Measurements from ENCODE around the gene PCED1B. TPM values are rescaled to one million over a fixed set of nuclear protein-coding genes. Genes with fewer than 3 reads are reported as not detected.
"Not testable (repeated sequence)": the region's sequence is repeated elsewhere in the genome, so short reads cannot be mapped to it uniquely, and the experiment has no call there.

The PCED1B gene
- total RNA-seq, 2 experiments from 2014 or later = 117 to 119 TPM

GRCh38 chr12:47276621-47277309 is 197.3 kb downstream of the PCED1B start:
- H3K4me3 Mint-ChIP-seq = peak overlapping the region; percentile 51
- peaks cover 86% of the 10 kb centered on the region for H3K4me1 Mint-ChIP-seq (ENCODE audit: low read depth)
- ATAC-seq = peak; percentile 83
- peak overlapping the region; percentile 96 for H3K27ac Mint-ChIP-seq
- no peak for TF ChIP-seq CTCF (IDR thresholded peaks at IDR 0.05)
- no peaks in the 10 kb centered on the region for H3K27me3 Mint-ChIP-seq
- POLR2A ChIA-PET = interaction anchor here (0.6 to 1.3 kb wide), 6 partner anchors 25 to 825 kb away, joined by 3 to 6 read pairs (median 4); no protein-coding TSS in a partner anchor
- H3K36me3 Mint-ChIP-seq (ENCODE audit: low read depth) = peaks cover 10% of the 10 kb centered on the region
- peaks cover 5% of the 10 kb centered on the region for H3K9me3 Mint-ChIP-seq
- CTCF ChIA-PET = interaction anchor here (0.9 to 1.6 kb wide), 7 partner anchors 15 to 212 kb away, joined by 3 to 5 read pairs (median 3); no protein-coding TSS in a partner anchor
- intact Hi-C loops (cut with micrococcal nuclease) = no loop called here
- DNase-seq = peak; percentile 74

- H3K9me3 Mint-ChIP-seq = peaks cover 5% of the 10 kb centered on the region
- ATAC-seq = peak; percentile 29
- POLR2A ChIA-PET = interaction anchor here (0.7 to 1.0 kb wide), 3 partner anchors 62 to 753 kb away, joined by 3 to 4 read pairs (median 3); no protein-coding TSS in a partner anchor
These were observed 198.6 kb downstream of the PCED1B start for GRCh38 chr12:47277972-47278448.

GRCh38 chr12:47279758-47280157 is 200.3 kb downstream of the PCED1B start:
- intact Hi-C loops (cut with micrococcal nuclease); H3K4me3 Mint-ChIP-seq; H3K27me3 Mint-ChIP-seq; DNase-seq; CTCF ChIA-PET; H3K9me3 Mint-ChIP-seq; ATAC-seq: not testable (repeated sequence)
- peaks cover 74% of the 10 kb centered on the region for H3K4me1 Mint-ChIP-seq (ENCODE audit: low read depth)
- POLR2A ChIA-PET = interaction anchor here (1.0 kb wide), 1 partner anchor 210 kb away, joined by 3 read pairs; no protein-coding TSS in a partner anchor
- peaks cover 13% of the 10 kb centered on the region for H3K36me3 Mint-ChIP-seq (ENCODE audit: low read depth)
- H3K27ac Mint-ChIP-seq = peak overlapping the region; percentile 53

More at GRCh38 chr12:47277972-47278448, 198.6 kb downstream of the PCED1B start:
- CTCF ChIA-PET = interaction anchor here (0.9 kb wide), 1 partner anchor 16 kb away, joined by 3 read pairs; no protein-coding TSS in a partner anchor
- Mint-ChIP-seq H3K27me3 (no peaks in the 10 kb centered on the region), H3K4me3 (no peak overlapping the region), H3K36me3 (ENCODE audit: low read depth) (peaks cover 12% of the 10 kb centered on the region), H3K27ac (peak overlapping the region; percentile 96), H3K4me1 (ENCODE audit: low read depth) (peaks cover 85% of the 10 kb centered on the region)
- DNase-seq = peak; percentile 29
- intact Hi-C loops (cut with micrococcal nuclease) = no loop called here
- TF ChIP-seq CTCF (IDR thresholded peaks at IDR 0.05) = no peak

- no peaks in the 10 kb centered on the region for H3K27me3 Mint-ChIP-seq
- H3K9me3 Mint-ChIP-seq = peaks cover 5% of the 10 kb centered on the region
- no peak for TF ChIP-seq CTCF (IDR thresholded peaks at IDR 0.05)
- ChIA-PET CTCF (interaction anchor here (1.2 to 2.1 kb wide), 5 partner anchors 8 to 248 kb away, joined by 3 to 9 read pairs (median 5); no protein-coding TSS in a partner anchor), POLR2A (interaction anchor here (0.6 to 1.6 kb wide), 5 partner anchors 26 to 211 kb away, joined by 3 to 4 read pairs (median 3); no protein-coding TSS in a partner anchor)
- peak overlapping the region; percentile 70 for H3K27ac Mint-ChIP-seq
- no peak for ATAC-seq
- H3K4me3 Mint-ChIP-seq = no peak overlapping the region
- H3K36me3 Mint-ChIP-seq (ENCODE audit: low read depth) = peaks cover 12% of the 10 kb centered on the region
- intact Hi-C loops (cut with micrococcal nuclease) = no loop called here
- peaks cover 68% of the 10 kb centered on the region for H3K4me1 Mint-ChIP-seq (ENCODE audit: low read depth)
- no peak for DNase-seq
These were observed 201.3 kb downstream of the PCED1B start for GRCh38 chr12:47280543-47281300.

- Mint-ChIP-seq H3K4me3 (no peak overlapping the region), H3K27me3 (no peaks in the 10 kb centered on the region), H3K9me3 (peaks cover 5% of the 10 kb centered on the region), H3K36me3 (ENCODE audit: low read depth) (peaks cover 12% of the 10 kb centered on the region), H3K27ac (peak overlapping the region; percentile 70), H3K4me1 (ENCODE audit: low read depth) (peaks cover 63% of the 10 kb centered on the region)
- ATAC-seq (peak; percentile 46), DNase-seq (peak; percentile 56)
- intact Hi-C loops (cut with micrococcal nuclease) = no loop called here
- TF ChIP-seq CTCF (IDR thresholded peaks at IDR 0.05) = no peak
- ChIA-PET POLR2A (interaction anchor here (0.7 to 1.6 kb wide), 5 partner anchors 8 to 115 kb away, joined by 3 to 4 read pairs (median 3); no protein-coding TSS in a partner anchor), CTCF (interaction anchor here (1.2 to 2.1 kb wide), 5 partner anchors 9 to 249 kb away, joined by 3 to 9 read pairs (median 5); no protein-coding TSS in a partner anchor)
These were observed 202.3 kb downstream of the PCED1B start for GRCh38 chr12:47281667-47282171.
